NB4 (cell line): ENCODE data around the gene ENTR1.

Experiments
- CTCF ChIP-seq: IDR thresholded peaks from one replicate; pipeline ENCODE4 v1.5.1; 2012; ENCODE audit warnings: low read depth, low read length
- MAX ChIP-seq: IDR thresholded peaks from 2 replicates; pipeline ENCODE4 v1.6.1; 2011; ENCODE audit warnings: low read depth, low read length
- MYC ChIP-seq: IDR thresholded peaks from 2 replicates; pipeline ENCODE4 v1.6.1; 2011; ENCODE audit warnings: low read depth, low read length
- POLR2A ChIP-seq: IDR thresholded peaks from 2 replicates; pipeline ENCODE4 v1.6.1; 2011; ENCODE audit warnings: mild to moderate bottlenecking; ENCODE audit not compliant: insufficient read length; ENCODE audit errors: extremely low read depth

- no peak for TF ChIP-seq CTCF
- TF ChIP-seq POLR2A, result no peak
- no peak for TF ChIP-seq MAX
- TF ChIP-seq MYC, result no peak
Observed at GRCh38 chr9:136442265-136442664, 31.9 kb upstream of the ENTR1 start.
